Measurements from ENCODE around the gene ATG5.

GRCh38 chr6:106370639-106371038, 45.1 kb upstream of the ATG5 start:
- no peak for TF ChIP-seq POLR2A (IDR thresholded peaks at IDR 0.05; ENCODE audit: low read length)
- no peak for TF ChIP-seq GATA1 (IDR thresholded peaks at IDR 0.05; ENCODE audit: low read depth, low read length)
